ENCODE data around the gene CPNE5. TPM values are rescaled to one million over a fixed set of nuclear protein-coding genes. Genes with fewer than 3 reads are reported as not detected.

Gene CPNE5
- total RNA-seq, 1 donor from 2014 or later: not detected

GRCh38 chr6:36758516-36759147, 80.6 kb downstream of the CPNE5 start:
- H3K27me3 ChIP-seq: no peaks in the 10 kb centered on the region
- H3K27ac ChIP-seq: no peak overlapping the region
- Mint-ChIP-seq H3K4me1 (peaks cover 15% of the 10 kb centered on the region), H3K27ac (no peak overlapping the region), H3K4me3 (peak overlapping the region; percentile 2), H3K9me3 (no peaks in the 10 kb centered on the region), H3K27me3 (ENCODE audit: insufficient read depth, low read depth) (peaks cover 11% of the 10 kb centered on the region), H3K36me3 (no peaks in the 10 kb centered on the region)
- no peak overlapping the region for H3K4me3 ChIP-seq
- H3F3A ChIP-seq (ENCODE audit: low read depth): peaks cover 9% of the 10 kb centered on the region
- peaks cover 8% of the 10 kb centered on the region for H3K4me1 ChIP-seq
- no peaks in the 10 kb centered on the region for H3K36me3 ChIP-seq
- TF ChIP-seq EZH2phosphoT487 (IDR thresholded peaks at IDR 0.05) (no peak), EZH2 (IDR thresholded peaks at IDR 0.05) (no peak)
- TF ChIP-seq, protein P1, sequence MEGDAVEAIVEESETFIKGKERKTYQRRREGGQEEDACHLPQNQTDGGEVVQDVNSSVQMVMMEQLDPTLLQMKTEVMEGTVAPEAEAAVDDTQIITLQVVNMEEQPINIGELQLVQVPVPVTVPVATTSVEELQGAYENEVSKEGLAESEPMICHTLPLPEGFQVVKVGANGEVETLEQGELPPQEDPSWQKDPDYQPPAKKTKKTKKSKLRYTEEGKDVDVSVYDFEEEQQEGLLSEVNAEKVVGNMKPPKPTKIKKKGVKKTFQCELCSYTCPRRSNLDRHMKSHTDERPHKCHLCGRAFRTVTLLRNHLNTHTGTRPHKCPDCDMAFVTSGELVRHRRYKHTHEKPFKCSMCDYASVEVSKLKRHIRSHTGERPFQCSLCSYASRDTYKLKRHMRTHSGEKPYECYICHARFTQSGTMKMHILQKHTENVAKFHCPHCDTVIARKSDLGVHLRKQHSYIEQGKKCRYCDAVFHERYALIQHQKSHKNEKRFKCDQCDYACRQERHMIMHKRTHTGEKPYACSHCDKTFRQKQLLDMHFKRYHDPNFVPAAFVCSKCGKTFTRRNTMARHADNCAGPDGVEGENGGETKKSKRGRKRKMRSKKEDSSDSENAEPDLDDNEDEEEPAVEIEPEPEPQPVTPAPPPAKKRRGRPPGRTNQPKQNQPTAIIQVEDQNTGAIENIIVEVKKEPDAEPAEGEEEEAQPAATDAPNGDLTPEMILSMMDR (IDR thresholded peaks at IDR 0.05): no peak
- no peaks in the 10 kb centered on the region for H3K9me3 ChIP-seq (ENCODE audit: low read depth)
- no peaks in the 10 kb centered on the region for H3K79me2 ChIP-seq (ENCODE audit: low read depth)
- no peak for DNase-seq (ENCODE audit: low spot score)
- H2AFZ ChIP-seq (replicated peaks): no peak overlapping the region
- H3K9ac ChIP-seq: no peak overlapping the region
- H3K4me2 ChIP-seq: no peak overlapping the region
- H4K20me1 ChIP-seq (ENCODE audit: low read depth): no peaks in the 10 kb centered on the region

DNA sequence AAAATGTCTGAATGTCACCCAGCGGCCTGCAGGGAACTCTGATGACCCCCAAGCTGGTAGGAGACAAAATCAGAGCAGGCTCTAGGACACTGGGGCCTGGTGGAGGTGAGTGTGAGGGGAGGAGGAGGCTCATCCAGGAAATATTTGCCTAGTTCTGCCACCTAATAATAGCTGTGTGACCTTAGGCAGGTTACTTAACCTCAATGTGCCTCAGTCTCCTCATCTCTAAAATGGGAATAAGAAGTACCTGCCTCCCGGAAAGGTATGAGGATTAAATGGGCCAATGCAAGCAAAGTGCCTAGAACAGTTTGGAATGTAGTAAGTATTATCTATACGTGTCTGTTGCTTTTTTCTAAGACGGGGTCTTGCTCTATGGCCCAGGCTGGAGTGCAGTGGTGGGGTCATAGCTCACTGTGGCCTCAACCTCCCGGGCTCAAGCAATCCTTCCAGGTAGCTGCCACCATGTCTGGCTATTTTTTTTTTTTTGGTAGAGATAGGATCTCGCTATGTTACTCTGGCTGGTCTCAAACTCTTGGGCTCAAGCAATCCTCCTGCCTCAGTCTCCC, 81.2 kb downstream of the CPNE5 start:
- no peak overlapping the region for H3K27ac ChIP-seq
- Mint-ChIP-seq H3K27me3 (ENCODE audit: insufficient read depth, low read depth) (peaks cover 11% of the 10 kb centered on the region), H3K4me3 (no peak overlapping the region), H3K36me3 (no peaks in the 10 kb centered on the region), H3K27ac (no peak overlapping the region), H3K9me3 (no peaks in the 10 kb centered on the region), H3K4me1 (peaks cover 18% of the 10 kb centered on the region)
- no peak overlapping the region for H2AFZ ChIP-seq (replicated peaks)
- peaks cover 8% of the 10 kb centered on the region for H3K4me1 ChIP-seq
- DNase-seq (ENCODE audit: low spot score): no peak
- H3K4me3 ChIP-seq: no peak overlapping the region
- H3K79me2 ChIP-seq (ENCODE audit: low read depth): no peaks in the 10 kb centered on the region
- H3K27me3 ChIP-seq: no peaks in the 10 kb centered on the region
- no peaks in the 10 kb centered on the region for H3K9me3 ChIP-seq (ENCODE audit: low read depth)
- no peak overlapping the region for H3K4me2 ChIP-seq
- H3K36me3 ChIP-seq: no peaks in the 10 kb centered on the region
- no peak overlapping the region for H3K9ac ChIP-seq
- no peaks in the 10 kb centered on the region for H4K20me1 ChIP-seq (ENCODE audit: low read depth)
- peaks cover 9% of the 10 kb centered on the region for H3F3A ChIP-seq (ENCODE audit: low read depth)
- TF ChIP-seq, protein P1 (IDR thresholded peaks at IDR 0.05): no peak
- TF ChIP-seq EZH2phosphoT487 (IDR thresholded peaks at IDR 0.05) (no peak), EZH2 (IDR thresholded peaks at IDR 0.05) (no peak)

- DNase-seq (ENCODE audit: low spot score): no peak
- Histone ChIP-seq H2AFZ (replicated peaks) (no peak overlapping the region), H3K4me1 (peaks cover 8% of the 10 kb centered on the region), H4K20me1 (ENCODE audit: low read depth) (no peaks in the 10 kb centered on the region), H3K4me2 (no peak overlapping the region), H3K9me3 (ENCODE audit: low read depth) (no peaks in the 10 kb centered on the region), H3K27me3 (no peaks in the 10 kb centered on the region), H3F3A (ENCODE audit: low read depth) (peaks cover 9% of the 10 kb centered on the region), H3K27ac (no peak overlapping the region), H3K36me3 (no peaks in the 10 kb centered on the region), H3K4me3 (no peak overlapping the region), H3K9ac (no peak overlapping the region), H3K79me2 (ENCODE audit: low read depth) (no peaks in the 10 kb centered on the region)
- Mint-ChIP-seq H3K4me3 (no peak overlapping the region), H3K27me3 (ENCODE audit: insufficient read depth, low read depth) (peaks cover 11% of the 10 kb centered on the region), H3K9me3 (no peaks in the 10 kb centered on the region), H3K36me3 (no peaks in the 10 kb centered on the region), H3K4me1 (peaks cover 20% of the 10 kb centered on the region), H3K27ac (no peak overlapping the region)
- no peak for TF ChIP-seq EZH2phosphoT487 (IDR thresholded peaks at IDR 0.05)
- no peak for TF ChIP-seq EZH2 (IDR thresholded peaks at IDR 0.05)
- TF ChIP-seq, protein P1 (IDR thresholded peaks at IDR 0.05): no peak
These were observed 82.0 kb downstream of the CPNE5 start for GRCh38 chr6:36757206-36757605.
